HEK293 (cell line): ENCODE data around the gene KRTAP10-4.
"Not testable (repeated sequence)": the region's sequence is repeated elsewhere in the genome, so short reads cannot be mapped to it uniquely, and the experiment has no call there.

Source experiments
- CTCF ChIA-PET: fragments of 350-600 bp; formaldehyde crosslinking; extraction: SDS; loops from one replicate; lab custom pipeline; 2021; ENCODE audit warnings: antibody characterized with exemption; lab: Yijun Ruan, JAX
- POLR2A ChIA-PET: fragments of 300-600 bp; formaldehyde crosslinking; extraction: SDS; loops from one replicate; lab custom pipeline; 2020; ENCODE audit warnings: antibody characterized with exemption, inconsistent platforms; lab: Yijun Ruan, JAX
- H3K27ac ChIP-seq: fragments of 200-500 bp; sonication (Bioruptor generic); 2 replicates; pipeline ENCODE4 v1.5.1; 2014; ENCODE audit warnings: low read depth, low read length, control low read depth, inconsistent platforms; ENCODE audit errors: extremely low read depth
- H3K36me3 ChIP-seq, 2 experiments: fragments of 200-500 bp in 1 of 2; sonication (Bioruptor generic) in 1 of 2; 1 replicate in 1 of 2; 2 replicates in 1 of 2; pipeline ENCODE4 v1.5.1; 2014 to 2017; ENCODE audit warnings: inconsistent platforms in 2 of 2, low read length in 2 of 2; ENCODE audit not compliant: control insufficient read depth in 2 of 2, insufficient read depth in 1 of 2
- H3K4me1 ChIP-seq: fragments of 200-500 bp; sonication (Bioruptor generic); 2 replicates; pipeline ENCODE4 v1.5.1; 2014; ENCODE audit warnings: mild to moderate bottlenecking, low read length, inconsistent platforms; ENCODE audit not compliant: control insufficient read depth, insufficient read depth
- H3K4me3 ChIP-seq: 2 replicates; pipeline ENCODE4 v1.5.1; 2011; ENCODE audit warnings: low read depth, mild to moderate bottlenecking, control low read depth, low read length, moderate library complexity
- H3K9me3 ChIP-seq: fragments of 200-500 bp; sonication (Bioruptor generic); 2 replicates; pipeline ENCODE4 v1.5.1; 2014; ENCODE audit warnings: low read depth, low read length, inconsistent platforms; ENCODE audit not compliant: control insufficient read depth, insufficient read depth
- EGR2 ChIP-seq: fragments of 450-650 bp; formaldehyde crosslinking; IDR thresholded peaks from 2 replicates; pipeline ENCODE4 v1.5.1; 2016; ENCODE audit warnings: low read depth, missing biosample characterization, missing genetic modification characterization
- KLF1 ChIP-seq: fragments of 450-650 bp; formaldehyde crosslinking; IDR thresholded peaks from 2 replicates; pipeline ENCODE4 v1.5.1; 2016; ENCODE audit warnings: missing biosample characterization, missing genetic modification characterization
- REPIN1 ChIP-seq: fragments of 450-650 bp; formaldehyde crosslinking; IDR thresholded peaks from 2 replicates; pipeline ENCODE4 v1.5.1; 2017; ENCODE audit warnings: missing biosample characterization, missing genetic modification characterization, low read depth
- SCRT2 ChIP-seq: fragments of 450-650 bp; formaldehyde crosslinking; IDR thresholded peaks from 2 replicates; pipeline ENCODE4 v1.5.1; 2016; ENCODE audit warnings: missing biosample characterization, missing genetic modification characterization
- ZFP69B ChIP-seq: fragments of 450-650 bp; formaldehyde crosslinking; IDR thresholded peaks from 2 replicates; pipeline ENCODE4 v1.5.1; 2016; ENCODE audit warnings: missing biosample characterization, missing genetic modification characterization
- ZIC2 ChIP-seq: fragments of 450-650 bp; formaldehyde crosslinking; IDR thresholded peaks from 2 replicates; pipeline ENCODE4 v1.5.1; 2016; ENCODE audit warnings: missing biosample characterization, missing genetic modification characterization
- ZNF366 ChIP-seq: fragments of 450-650 bp; formaldehyde crosslinking; conservative IDR thresholded peaks from 2 replicates; pipeline ENCODE4 v1.5.1; 2016; ENCODE audit warnings: missing biosample characterization, missing genetic modification characterization
- ZNF391 ChIP-seq: fragments of 450-650 bp; formaldehyde crosslinking; IDR thresholded peaks from 2 replicates; pipeline ENCODE4 v1.5.1; 2016; ENCODE audit warnings: low read depth, missing biosample characterization, missing genetic modification characterization, borderline replicate concordance
- ZNF585B ChIP-seq: fragments of 450-650 bp; formaldehyde crosslinking; IDR thresholded peaks from 2 replicates; pipeline ENCODE4 v1.5.1; 2016; ENCODE audit warnings: missing biosample characterization, missing genetic modification characterization
- ZSCAN16 ChIP-seq: fragments of 450-650 bp; formaldehyde crosslinking; IDR thresholded peaks from 2 replicates; pipeline ENCODE4 v1.5.1; 2016; ENCODE audit warnings: missing biosample characterization, missing genetic modification characterization
- ZXDB ChIP-seq: fragments of 450-650 bp; formaldehyde crosslinking; IDR thresholded peaks from 2 replicates; pipeline ENCODE4 v1.5.1; 2016; ENCODE audit warnings: missing biosample characterization, missing genetic modification characterization
- TF ChIP-seq, protein P1 (sequence below): fragments of 450-650 bp; formaldehyde crosslinking; IDR thresholded peaks from 2 replicates; pipeline ENCODE4 v1.5.1; 2017; ENCODE audit warnings: missing biosample characterization, mild to moderate bottlenecking, missing genetic modification characterization, moderate library complexity
- TF ChIP-seq, protein P2 (sequence below): fragments of 450-650 bp; formaldehyde crosslinking; IDR thresholded peaks from 2 replicates; pipeline ENCODE4 v1.5.1; 2016; ENCODE audit warnings: missing biosample characterization, missing genetic modification characterization
- TF ChIP-seq, protein P3 (sequence below): fragments of 450-650 bp; formaldehyde crosslinking; IDR thresholded peaks from 2 replicates; pipeline ENCODE4 v1.5.1; 2016; ENCODE audit warnings: missing biosample characterization, missing genetic modification characterization
- TF ChIP-seq, protein P4 (sequence below): fragments of 450-650 bp; formaldehyde crosslinking; IDR thresholded peaks from 2 replicates; pipeline ENCODE4 v1.5.1; 2016; ENCODE audit warnings: missing biosample characterization, missing genetic modification characterization

The KRTAP10-4 gene

DNA sequence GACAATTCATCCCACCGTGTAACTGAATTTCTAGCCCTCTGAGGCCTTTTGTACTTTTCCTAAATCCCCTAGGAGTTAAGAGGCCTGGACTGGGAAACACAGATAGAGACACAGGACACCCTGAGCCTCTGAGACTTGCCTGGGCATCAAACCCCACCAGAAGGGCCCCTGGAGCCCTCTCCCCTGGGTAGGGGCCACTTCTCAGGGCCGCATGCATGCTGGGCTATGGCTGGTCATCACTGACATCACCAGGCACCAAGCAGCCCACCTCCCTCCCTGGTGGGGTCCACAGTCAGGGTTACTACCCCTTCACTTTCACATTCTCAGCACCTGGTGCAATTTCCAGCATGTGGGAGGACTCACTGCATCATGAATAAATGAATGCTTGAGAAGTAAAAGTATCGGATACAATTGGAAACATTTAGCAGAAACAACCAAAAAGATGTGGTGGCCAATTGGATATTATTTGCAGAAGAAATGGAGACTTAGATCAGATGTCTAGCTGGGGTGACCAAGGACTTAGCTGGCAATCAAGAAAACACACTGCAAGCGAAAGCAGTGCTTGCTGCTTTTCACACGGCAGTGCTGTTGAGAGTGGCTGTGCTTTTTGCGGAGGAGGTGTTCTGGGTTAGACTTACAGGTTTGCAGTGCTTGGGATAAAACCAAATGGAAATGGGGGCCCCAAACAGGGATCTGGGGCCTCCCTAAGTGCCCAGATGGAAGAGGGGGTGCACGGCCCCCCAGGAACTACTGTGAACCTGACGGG lies 25.9 kb downstream of the KRTAP10-4 start:
- TF ChIP-seq, protein P1, sequence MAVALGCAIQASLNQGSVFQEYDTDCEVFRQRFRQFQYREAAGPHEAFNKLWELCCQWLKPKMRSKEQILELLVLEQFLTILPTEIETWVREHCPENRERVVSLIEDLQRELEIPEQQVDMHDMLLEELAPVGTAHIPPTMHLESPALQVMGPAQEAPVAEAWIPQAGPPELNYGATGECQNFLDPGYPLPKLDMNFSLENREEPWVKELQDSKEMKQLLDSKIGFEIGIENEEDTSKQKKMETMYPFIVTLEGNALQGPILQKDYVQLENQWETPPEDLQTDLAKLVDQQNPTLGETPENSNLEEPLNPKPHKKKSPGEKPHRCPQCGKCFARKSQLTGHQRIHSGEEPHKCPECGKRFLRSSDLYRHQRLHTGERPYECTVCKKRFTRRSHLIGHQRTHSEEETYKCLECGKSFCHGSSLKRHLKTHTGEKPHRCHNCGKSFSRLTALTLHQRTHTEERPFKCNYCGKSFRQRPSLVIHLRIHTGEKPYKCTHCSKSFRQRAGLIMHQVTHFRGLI (tag by site-specific recombination) = no peak
- no peak for TF ChIP-seq ZNF366 (tag by site-specific recombination)
- no peak for TF ChIP-seq REPIN1 (tag by site-specific recombination)
- no peak for TF ChIP-seq ZNF391 (tag by site-specific recombination)
- no peak for TF ChIP-seq EGR2
- no peak for TF ChIP-seq ZSCAN16
- TF ChIP-seq, protein P2, sequence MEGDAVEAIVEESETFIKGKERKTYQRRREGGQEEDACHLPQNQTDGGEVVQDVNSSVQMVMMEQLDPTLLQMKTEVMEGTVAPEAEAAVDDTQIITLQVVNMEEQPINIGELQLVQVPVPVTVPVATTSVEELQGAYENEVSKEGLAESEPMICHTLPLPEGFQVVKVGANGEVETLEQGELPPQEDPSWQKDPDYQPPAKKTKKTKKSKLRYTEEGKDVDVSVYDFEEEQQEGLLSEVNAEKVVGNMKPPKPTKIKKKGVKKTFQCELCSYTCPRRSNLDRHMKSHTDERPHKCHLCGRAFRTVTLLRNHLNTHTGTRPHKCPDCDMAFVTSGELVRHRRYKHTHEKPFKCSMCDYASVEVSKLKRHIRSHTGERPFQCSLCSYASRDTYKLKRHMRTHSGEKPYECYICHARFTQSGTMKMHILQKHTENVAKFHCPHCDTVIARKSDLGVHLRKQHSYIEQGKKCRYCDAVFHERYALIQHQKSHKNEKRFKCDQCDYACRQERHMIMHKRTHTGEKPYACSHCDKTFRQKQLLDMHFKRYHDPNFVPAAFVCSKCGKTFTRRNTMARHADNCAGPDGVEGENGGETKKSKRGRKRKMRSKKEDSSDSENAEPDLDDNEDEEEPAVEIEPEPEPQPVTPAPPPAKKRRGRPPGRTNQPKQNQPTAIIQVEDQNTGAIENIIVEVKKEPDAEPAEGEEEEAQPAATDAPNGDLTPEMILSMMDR = no peak
- no peak for TF ChIP-seq ZNF585B (tag by site-specific recombination)
- TF ChIP-seq ZIC2 = no peak
- TF ChIP-seq ZXDB (tag by site-specific recombination) = no peak
- Histone ChIP-seq H3K36me3 (no peaks in the 10 kb centered on the region), H3K27ac (no peak overlapping the region), H3K9me3 (no peaks in the 10 kb centered on the region), H3K4me1 (no peaks in the 10 kb centered on the region), H3K4me3 (no peak overlapping the region)
- POLR2A ChIA-PET = no interaction called here
- CTCF ChIA-PET = interaction anchor here (0.5 to 0.9 kb wide), 4 partner anchors 44 to 1144 kb away, joined by 3 read pairs; no protein-coding TSS in a partner anchor

DNA sequence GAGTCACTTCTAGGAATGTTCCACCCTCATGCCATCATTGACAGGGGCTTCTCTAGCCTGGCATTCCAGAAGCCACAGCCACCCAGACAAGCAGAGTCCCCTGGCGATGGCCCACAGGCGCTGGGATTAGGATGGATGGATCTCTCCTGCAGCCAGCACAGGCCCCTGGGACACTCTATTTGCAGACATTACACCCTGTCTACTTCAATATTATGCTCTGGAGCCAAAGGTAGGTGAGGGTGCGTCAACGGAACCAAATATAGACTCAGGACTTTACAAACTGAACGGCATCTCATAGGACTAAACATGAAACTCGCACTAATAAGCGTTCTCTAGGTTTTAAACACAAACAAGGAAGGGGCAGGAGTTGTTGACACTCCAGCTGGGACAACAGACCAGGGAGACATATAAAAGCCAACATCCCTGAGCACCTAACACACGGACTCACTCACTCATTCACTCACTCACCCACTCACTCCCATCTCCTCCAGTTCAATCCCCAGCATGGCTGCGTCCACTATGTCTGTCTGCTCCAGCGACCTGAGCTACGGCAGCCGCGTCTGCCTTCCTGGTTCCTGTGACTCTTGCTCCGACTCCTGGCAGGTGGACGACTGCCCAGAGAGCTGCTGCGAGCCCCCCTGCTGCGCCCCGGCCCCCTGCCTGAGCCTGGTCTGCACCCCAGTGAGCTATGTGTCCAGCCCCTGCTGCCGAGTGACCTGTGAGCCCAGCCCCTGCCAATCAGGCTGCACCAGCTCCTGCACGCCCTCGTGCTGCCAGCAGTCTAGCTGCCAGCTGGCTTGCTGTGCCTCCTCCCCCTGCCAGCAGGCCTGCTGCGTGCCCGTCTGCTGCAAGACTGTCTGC lies 26.8 kb downstream of the KRTAP10-4 start, which contains the start of gene KRTAP10-7:
Gene KRTAP10-7, plus strand, starts transcription at position 480 of the 861 bp plus-strand sequence. Its CDS starts 25 bp downstream, at position 505.
- H3K4me1 ChIP-seq, H3K27ac ChIP-seq, POLR2A ChIA-PET, H3K4me3 ChIP-seq, H3K36me3 ChIP-seq, H3K9me3 ChIP-seq: not testable (repeated sequence)
- CTCF ChIA-PET = interaction anchor here (0.5 to 0.6 kb wide), 2 partner anchors 525 to 1143 kb away, joined by 3 read pairs; no protein-coding TSS in a partner anchor

GRCh38 chr21:44601091-44601490 lies 27.6 kb downstream of the KRTAP10-4 start:
- H3K4me3 ChIP-seq, H3K36me3 ChIP-seq, POLR2A ChIA-PET, H3K9me3 ChIP-seq, H3K27ac ChIP-seq, CTCF ChIA-PET, H3K4me1 ChIP-seq: not testable (repeated sequence)

- no peak overlapping the region for H3K4me3 ChIP-seq
- ChIA-PET CTCF (no interaction called here), POLR2A (no interaction called here)
- H3K27ac ChIP-seq = no peak overlapping the region
- no peaks in the 10 kb centered on the region for H3K9me3 ChIP-seq
- H3K4me1 ChIP-seq = no peaks in the 10 kb centered on the region
- no peaks in the 10 kb centered on the region for H3K36me3 ChIP-seq
- TF ChIP-seq, protein P3, sequence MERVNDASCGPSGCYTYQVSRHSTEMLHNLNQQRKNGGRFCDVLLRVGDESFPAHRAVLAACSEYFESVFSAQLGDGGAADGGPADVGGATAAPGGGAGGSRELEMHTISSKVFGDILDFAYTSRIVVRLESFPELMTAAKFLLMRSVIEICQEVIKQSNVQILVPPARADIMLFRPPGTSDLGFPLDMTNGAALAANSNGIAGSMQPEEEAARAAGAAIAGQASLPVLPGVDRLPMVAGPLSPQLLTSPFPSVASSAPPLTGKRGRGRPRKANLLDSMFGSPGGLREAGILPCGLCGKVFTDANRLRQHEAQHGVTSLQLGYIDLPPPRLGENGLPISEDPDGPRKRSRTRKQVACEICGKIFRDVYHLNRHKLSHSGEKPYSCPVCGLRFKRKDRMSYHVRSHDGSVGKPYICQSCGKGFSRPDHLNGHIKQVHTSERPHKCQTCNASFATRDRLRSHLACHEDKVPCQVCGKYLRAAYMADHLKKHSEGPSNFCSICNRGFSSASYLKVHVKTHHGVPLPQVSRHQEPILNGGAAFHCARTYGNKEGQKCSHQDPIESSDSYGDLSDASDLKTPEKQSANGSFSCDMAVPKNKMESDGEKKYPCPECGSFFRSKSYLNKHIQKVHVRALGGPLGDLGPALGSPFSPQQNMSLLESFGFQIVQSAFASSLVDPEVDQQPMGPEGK (tag by site-specific recombination) = no peak
- TF ChIP-seq KLF1 (tag by site-specific recombination) (peak; percentile 44; the same call in 1 of the 2 replicates), SCRT2 (peak; percentile 89), REPIN1 (tag by site-specific recombination) (no peak), ZFP69B (no peak)
- TF ChIP-seq, protein P4, sequence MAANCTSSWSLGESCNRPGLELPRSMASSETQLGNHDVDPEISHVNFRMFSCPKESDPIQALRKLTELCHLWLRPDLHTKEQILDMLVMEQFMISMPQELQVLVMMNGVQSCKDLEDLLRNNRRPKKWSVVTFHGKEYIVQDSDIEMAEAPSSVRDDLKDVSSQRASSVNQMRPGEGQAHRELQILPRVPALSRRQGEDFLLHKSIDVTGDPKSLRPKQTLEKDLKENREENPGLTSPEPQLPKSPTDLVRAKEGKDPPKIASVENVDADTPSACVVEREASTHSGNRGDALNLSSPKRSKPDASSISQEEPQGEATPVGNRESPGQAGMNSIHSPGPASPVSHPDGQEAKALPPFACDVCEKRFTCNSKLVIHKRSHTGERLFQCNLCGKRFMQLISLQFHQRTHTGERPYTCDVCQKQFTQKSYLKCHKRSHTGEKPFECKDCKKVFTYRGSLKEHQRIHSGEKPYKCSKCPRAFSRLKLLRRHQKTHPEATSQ (tag by site-specific recombination) = no peak
Observed at GRCh38 chr21:44601596-44602462, 28.3 kb downstream of the KRTAP10-4 start.
